KOPT-K1 (cell line): ENCODE data around the gene SEPTIN5.

ENCODE experiments used
- H3K27ac ChIP-seq: fragments of 200-600 bp; sonication (generic); 2 replicates; pipeline ENCODE4 v1.5.1; 2016; ENCODE audit warnings: antibody characterized with exemption, mild to moderate bottlenecking, low read depth, low read length; ENCODE audit not compliant: poor library complexity, severe bottlenecking
- H3K36me3 ChIP-seq: fragments of 200-600 bp; sonication (generic); 2 replicates; pipeline ENCODE4 v1.5.1; 2017; ENCODE audit warnings: antibody characterized with exemption, mild to moderate bottlenecking, low read length, moderate library complexity; ENCODE audit not compliant: insufficient read depth
- H3K9me3 ChIP-seq: fragments of 200-600 bp; sonication (generic); 2 replicates; pipeline ENCODE4 v1.5.1; 2017; ENCODE audit warnings: antibody characterized with exemption, low read length, mild to moderate bottlenecking; ENCODE audit not compliant: insufficient read depth, poor library complexity, severe bottlenecking

SEPTIN5 gene

GRCh38 chr22:19760058-19760950 is 46.0 kb downstream of the SEPTIN5 start, which contains the start of gene TBX1:
TSS of gene TBX1 (plus strand) at chr22:19760778. CDS start at chr22:19760844, 66 bp downstream.
- no peaks in the 10 kb centered on the region for H3K9me3 ChIP-seq
- no peaks in the 10 kb centered on the region for H3K36me3 ChIP-seq
- no peak within 1 kb of the TSS for H3K27ac ChIP-seq

- Histone ChIP-seq H3K27ac (no peak overlapping the region), H3K36me3 (no peaks in the 10 kb centered on the region), H3K9me3 (no peaks in the 10 kb centered on the region)
Measured at GRCh38 chr22:19760951-19761724, 46.8 kb downstream of the SEPTIN5 start.

- H3K36me3 ChIP-seq: no peaks in the 10 kb centered on the region
- H3K27ac ChIP-seq: no peak overlapping the region
- H3K9me3 ChIP-seq: no peaks in the 10 kb centered on the region
Measured at GRCh38 chr22:19761725-19762567, 47.6 kb downstream of the SEPTIN5 start.

- no peaks in the 10 kb centered on the region for H3K9me3 ChIP-seq
- no peak overlapping the region for H3K27ac ChIP-seq
- H3K36me3 ChIP-seq: no peaks in the 10 kb centered on the region
Measured at GRCh38 chr22:19762568-19763457, 48.5 kb downstream of the SEPTIN5 start.

- H3K36me3 ChIP-seq: no peaks in the 10 kb centered on the region
- H3K9me3 ChIP-seq: no peaks in the 10 kb centered on the region
- H3K27ac ChIP-seq: no peak overlapping the region
Measured at GRCh38 chr22:19763458-19764298, 49.4 kb downstream of the SEPTIN5 start.

GRCh38 chr22:19764299-19764593 is 49.9 kb downstream of the SEPTIN5 start:
- no peak overlapping the region for H3K27ac ChIP-seq
- H3K9me3 ChIP-seq: no peaks in the 10 kb centered on the region
- no peaks in the 10 kb centered on the region for H3K36me3 ChIP-seq

GRCh38 chr22:19764636-19765476 is 50.6 kb downstream of the SEPTIN5 start:
- Histone ChIP-seq H3K27ac (no peak overlapping the region), H3K9me3 (no peaks in the 10 kb centered on the region)

GRCh38 chr22:19765477-19766239 is 51.4 kb downstream of the SEPTIN5 start:
- H3K27ac ChIP-seq: no peak overlapping the region
- H3K36me3 ChIP-seq: no peaks in the 10 kb centered on the region

More at GRCh38 chr22:19764636-19765476, 50.6 kb downstream of the SEPTIN5 start:
- no peaks in the 10 kb centered on the region for H3K36me3 ChIP-seq

GRCh38 chr22:19766240-19766510 is 51.9 kb downstream of the SEPTIN5 start:
- H3K9me3 ChIP-seq: no peaks in the 10 kb centered on the region
- H3K27ac ChIP-seq: no peak overlapping the region

More at GRCh38 chr22:19765477-19766239, 51.4 kb downstream of the SEPTIN5 start:
- no peaks in the 10 kb centered on the region for H3K9me3 ChIP-seq

GRCh38 chr22:19766511-19767426 is 52.5 kb downstream of the SEPTIN5 start:
- Histone ChIP-seq H3K36me3 (no peaks in the 10 kb centered on the region), H3K9me3 (no peaks in the 10 kb centered on the region), H3K27ac (no peak overlapping the region)

More at GRCh38 chr22:19766240-19766510, 51.9 kb downstream of the SEPTIN5 start:
- no peaks in the 10 kb centered on the region for H3K36me3 ChIP-seq

- no peak overlapping the region for H3K27ac ChIP-seq
- H3K9me3 ChIP-seq: no peaks in the 10 kb centered on the region
- H3K36me3 ChIP-seq: no peaks in the 10 kb centered on the region
Measured at GRCh38 chr22:19767427-19768341, 53.4 kb downstream of the SEPTIN5 start.
